ENCODE measurements around the gene TMCO6. TPM values are rescaled to one million over a fixed set of nuclear protein-coding genes. Genes with fewer than 3 reads are reported as not detected.
"Not testable (repeated sequence)": the region's sequence is repeated elsewhere in the genome, so short reads cannot be mapped to it uniquely, and the experiment has no call there.

TMCO6 gene
- total RNA-seq, 1 donor from 2014 or later = 17.8 TPM

GRCh38 chr5:140637371-140638100 lies 1.7 kb upstream of the TMCO6 start:
- peaks cover 11% of the 10 kb centered on the region for H3K36me3 Mint-ChIP-seq
- Histone ChIP-seq H3K4me3 (no peak overlapping the region), H3K79me2 (ENCODE audit: low read depth) (peaks cover 22% of the 10 kb centered on the region), H4K20me1 (ENCODE audit: low read depth) (no peaks in the 10 kb centered on the region), H2AFZ (replicated peaks) (no peak overlapping the region), H3K4me1 (peaks cover 5% of the 10 kb centered on the region), H3K9me3 (ENCODE audit: low read depth) (no peaks in the 10 kb centered on the region), H3K9ac (no peak overlapping the region), H3K27ac (no peak overlapping the region), H3K4me2 (no peak overlapping the region), H3F3A (ENCODE audit: low read depth) (no peaks in the 10 kb centered on the region), H3K27me3 (no peaks in the 10 kb centered on the region), H3K36me3 (no peaks in the 10 kb centered on the region)
- peaks cover 16% of the 10 kb centered on the region for H3K4me1 Mint-ChIP-seq
- H3K4me3 Mint-ChIP-seq = no peak overlapping the region
- TF ChIP-seq EZH2 (IDR thresholded peaks at IDR 0.05) = no peak
- TF ChIP-seq, protein P1, sequence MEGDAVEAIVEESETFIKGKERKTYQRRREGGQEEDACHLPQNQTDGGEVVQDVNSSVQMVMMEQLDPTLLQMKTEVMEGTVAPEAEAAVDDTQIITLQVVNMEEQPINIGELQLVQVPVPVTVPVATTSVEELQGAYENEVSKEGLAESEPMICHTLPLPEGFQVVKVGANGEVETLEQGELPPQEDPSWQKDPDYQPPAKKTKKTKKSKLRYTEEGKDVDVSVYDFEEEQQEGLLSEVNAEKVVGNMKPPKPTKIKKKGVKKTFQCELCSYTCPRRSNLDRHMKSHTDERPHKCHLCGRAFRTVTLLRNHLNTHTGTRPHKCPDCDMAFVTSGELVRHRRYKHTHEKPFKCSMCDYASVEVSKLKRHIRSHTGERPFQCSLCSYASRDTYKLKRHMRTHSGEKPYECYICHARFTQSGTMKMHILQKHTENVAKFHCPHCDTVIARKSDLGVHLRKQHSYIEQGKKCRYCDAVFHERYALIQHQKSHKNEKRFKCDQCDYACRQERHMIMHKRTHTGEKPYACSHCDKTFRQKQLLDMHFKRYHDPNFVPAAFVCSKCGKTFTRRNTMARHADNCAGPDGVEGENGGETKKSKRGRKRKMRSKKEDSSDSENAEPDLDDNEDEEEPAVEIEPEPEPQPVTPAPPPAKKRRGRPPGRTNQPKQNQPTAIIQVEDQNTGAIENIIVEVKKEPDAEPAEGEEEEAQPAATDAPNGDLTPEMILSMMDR (IDR thresholded peaks at IDR 0.05) = no peak
- TF ChIP-seq EZH2phosphoT487 (IDR thresholded peaks at IDR 0.05) = no peak
- peaks cover 5% of the 10 kb centered on the region for H3K27me3 Mint-ChIP-seq (ENCODE audit: insufficient read depth, low read depth)
- no peak for DNase-seq (ENCODE audit: low spot score)
- peaks cover 14% of the 10 kb centered on the region for H3K9me3 Mint-ChIP-seq
- no peak overlapping the region for H3K27ac Mint-ChIP-seq

DNA sequence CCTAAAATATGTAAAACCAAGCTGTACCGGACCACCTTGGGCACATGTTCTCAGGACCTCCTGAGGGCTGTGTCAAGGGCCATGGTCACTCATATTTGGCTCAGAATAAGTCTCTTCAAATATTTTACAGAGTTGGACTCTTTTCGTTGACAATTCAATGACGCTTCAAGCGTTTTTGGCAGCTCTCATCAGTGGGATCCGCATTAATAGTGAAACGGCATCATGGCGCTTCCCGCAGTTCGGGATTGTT lies 428 bp upstream of the TMCO6 start:
- not testable (repeated sequence) for H3F3A ChIP-seq (ENCODE audit: low read depth); H3K27me3 ChIP-seq; H3K36me3 ChIP-seq; H3K9ac ChIP-seq; H3K4me1 ChIP-seq; H3K9me3 ChIP-seq (ENCODE audit: low read depth); DNase-seq (ENCODE audit: low spot score); H3K27ac ChIP-seq; H4K20me1 ChIP-seq (ENCODE audit: low read depth); H3K9me3 Mint-ChIP-seq; H3K27me3 Mint-ChIP-seq (ENCODE audit: insufficient read depth, low read depth)
- peak overlapping the region; percentile 83 for H2AFZ ChIP-seq (replicated peaks)
- peaks cover 16% of the 10 kb centered on the region for H3K4me1 Mint-ChIP-seq
- peak overlapping the region; percentile 14 for H3K4me2 ChIP-seq
- H3K27ac Mint-ChIP-seq = peak overlapping the region; percentile 89
- H3K79me2 ChIP-seq (ENCODE audit: low read depth) = peaks cover 22% of the 10 kb centered on the region
- peak overlapping the region; percentile 95 for H3K4me3 Mint-ChIP-seq
- peak overlapping the region; percentile 58 for H3K4me3 ChIP-seq
- H3K36me3 Mint-ChIP-seq = peaks cover 11% of the 10 kb centered on the region

GRCh38 chr5:140641716-140642115 lies 2.5 kb downstream of the TMCO6 start:
- Histone ChIP-seq H3K4me3 (no peak overlapping the region), H4K20me1 (ENCODE audit: low read depth) (no peaks in the 10 kb centered on the region), H3K4me2 (no peak overlapping the region), H3K4me1 (peaks cover 9% of the 10 kb centered on the region), H3K36me3 (no peaks in the 10 kb centered on the region), H3K79me2 (ENCODE audit: low read depth) (peaks cover 39% of the 10 kb centered on the region), H3K27me3 (no peaks in the 10 kb centered on the region), H3K9me3 (ENCODE audit: low read depth) (no peaks in the 10 kb centered on the region), H3K9ac (no peak overlapping the region), H3F3A (ENCODE audit: low read depth) (peaks cover 3% of the 10 kb centered on the region), H3K27ac (no peak overlapping the region), H2AFZ (replicated peaks) (no peak overlapping the region)
- H3K36me3 Mint-ChIP-seq = peaks cover 24% of the 10 kb centered on the region
- peaks cover 7% of the 10 kb centered on the region for H3K9me3 Mint-ChIP-seq
- peaks cover 5% of the 10 kb centered on the region for H3K27me3 Mint-ChIP-seq (ENCODE audit: insufficient read depth, low read depth)
- H3K27ac Mint-ChIP-seq = peak overlapping the region; percentile 58
- peaks cover 23% of the 10 kb centered on the region for H3K4me1 Mint-ChIP-seq
- DNase-seq (ENCODE audit: low spot score) = no peak
- TF ChIP-seq, protein P1 (IDR thresholded peaks at IDR 0.05) = no peak
- TF ChIP-seq EZH2 (IDR thresholded peaks at IDR 0.05) (no peak), EZH2phosphoT487 (IDR thresholded peaks at IDR 0.05) (no peak)
- no peak overlapping the region for H3K4me3 Mint-ChIP-seq

DNA sequence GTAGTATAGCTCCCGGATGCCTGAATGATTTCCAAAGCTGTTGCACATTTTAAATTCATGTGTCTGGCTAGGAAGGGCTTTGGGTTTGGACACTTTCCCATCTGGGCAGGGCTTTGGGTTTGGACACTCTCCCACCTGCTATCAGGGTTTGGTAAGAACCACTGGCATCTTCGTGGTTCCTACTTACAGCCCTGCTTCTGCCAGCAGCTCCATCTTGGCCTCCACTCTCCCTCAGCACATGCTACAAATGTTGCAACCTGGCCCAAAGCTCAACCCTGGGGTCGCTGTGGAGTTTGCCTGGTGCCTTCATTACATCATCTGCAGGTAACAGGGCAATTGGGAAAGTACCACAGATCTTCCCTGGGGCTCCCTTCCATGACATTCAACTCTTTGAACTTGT lies 3.5 kb downstream of the TMCO6 start:
- no peak for DNase-seq (ENCODE audit: low spot score)
- Histone ChIP-seq H4K20me1 (ENCODE audit: low read depth) (no peaks in the 10 kb centered on the region), H3K27me3 (no peaks in the 10 kb centered on the region), H3K79me2 (ENCODE audit: low read depth) (peaks cover 44% of the 10 kb centered on the region), H3K27ac (no peak overlapping the region), H3F3A (ENCODE audit: low read depth) (peaks cover 8% of the 10 kb centered on the region), H3K9me3 (ENCODE audit: low read depth) (no peaks in the 10 kb centered on the region), H3K9ac (no peak overlapping the region), H3K4me1 (peaks cover 9% of the 10 kb centered on the region), H3K4me3 (no peak overlapping the region), H2AFZ (replicated peaks) (no peak overlapping the region), H3K4me2 (no peak overlapping the region), H3K36me3 (no peaks in the 10 kb centered on the region)
- peaks cover 27% of the 10 kb centered on the region for H3K36me3 Mint-ChIP-seq
- H3K9me3 Mint-ChIP-seq = peaks cover 5% of the 10 kb centered on the region
- H3K4me3 Mint-ChIP-seq = peak overlapping the region; percentile 35
- H3K27me3 Mint-ChIP-seq (ENCODE audit: insufficient read depth, low read depth) = peaks cover 6% of the 10 kb centered on the region
- H3K27ac Mint-ChIP-seq = no peak overlapping the region
- peaks cover 29% of the 10 kb centered on the region for H3K4me1 Mint-ChIP-seq
- TF ChIP-seq EZH2phosphoT487 (IDR thresholded peaks at IDR 0.05) (no peak), EZH2 (IDR thresholded peaks at IDR 0.05) (no peak)
- TF ChIP-seq, protein P1 (IDR thresholded peaks at IDR 0.05) = no peak
